ENCODE data around the gene SFXN5.
"Not testable (repeated sequence)": the region's sequence is repeated elsewhere in the genome, so short reads cannot be mapped to it uniquely, and the experiment has no call there.

SFXN5 gene, protein sequence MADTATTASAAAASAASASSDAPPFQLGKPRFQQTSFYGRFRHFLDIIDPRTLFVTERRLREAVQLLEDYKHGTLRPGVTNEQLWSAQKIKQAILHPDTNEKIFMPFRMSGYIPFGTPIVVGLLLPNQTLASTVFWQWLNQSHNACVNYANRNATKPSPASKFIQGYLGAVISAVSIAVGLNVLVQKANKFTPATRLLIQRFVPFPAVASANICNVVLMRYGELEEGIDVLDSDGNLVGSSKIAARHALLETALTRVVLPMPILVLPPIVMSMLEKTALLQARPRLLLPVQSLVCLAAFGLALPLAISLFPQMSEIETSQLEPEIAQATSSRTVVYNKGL

DNA sequence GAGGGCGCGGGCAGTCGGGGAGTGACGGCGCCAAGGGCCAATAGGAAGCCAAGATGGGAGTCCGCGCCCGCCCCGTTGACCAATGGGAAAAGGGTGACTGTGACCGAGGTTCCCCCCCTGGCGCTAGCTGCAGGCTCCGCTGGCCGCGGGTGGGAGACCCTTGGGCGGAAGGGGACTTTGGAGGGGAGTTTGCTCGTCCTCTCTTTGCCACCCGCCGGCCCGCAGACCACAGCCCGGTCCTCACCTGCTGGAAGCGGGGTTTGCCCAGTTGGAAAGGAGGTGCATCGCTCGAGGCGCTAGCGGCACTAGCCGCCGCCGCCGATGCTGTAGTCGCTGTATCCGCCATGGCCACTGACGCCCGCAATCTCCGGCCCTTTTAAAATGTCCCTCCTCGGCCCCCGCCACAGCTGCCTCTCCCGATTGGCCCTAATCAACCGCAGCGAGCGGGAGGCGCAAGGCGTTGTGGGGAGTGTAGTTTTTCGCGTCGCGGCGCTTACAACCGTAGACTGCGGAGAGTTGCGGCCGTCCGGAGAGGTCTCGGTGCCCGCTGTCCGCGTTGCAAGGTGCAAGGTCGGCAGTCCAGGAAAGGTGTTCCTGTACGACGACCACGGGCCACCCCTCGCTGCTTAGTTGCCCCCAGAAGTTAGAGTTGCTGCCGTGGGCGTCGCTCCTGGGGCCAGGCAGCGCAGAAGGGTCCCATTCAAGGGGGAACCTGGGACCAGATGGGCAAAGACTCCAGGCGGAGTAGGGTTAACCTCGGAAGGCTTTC is at the start of gene SFXN5:
Gene SFXN5, minus strand, starts transcription at position 353 of the 769 bp plus-strand sequence. Its CDS starts 7 bp downstream, at position 346.
- peak; percentile 81 for DNase-seq

DNA sequence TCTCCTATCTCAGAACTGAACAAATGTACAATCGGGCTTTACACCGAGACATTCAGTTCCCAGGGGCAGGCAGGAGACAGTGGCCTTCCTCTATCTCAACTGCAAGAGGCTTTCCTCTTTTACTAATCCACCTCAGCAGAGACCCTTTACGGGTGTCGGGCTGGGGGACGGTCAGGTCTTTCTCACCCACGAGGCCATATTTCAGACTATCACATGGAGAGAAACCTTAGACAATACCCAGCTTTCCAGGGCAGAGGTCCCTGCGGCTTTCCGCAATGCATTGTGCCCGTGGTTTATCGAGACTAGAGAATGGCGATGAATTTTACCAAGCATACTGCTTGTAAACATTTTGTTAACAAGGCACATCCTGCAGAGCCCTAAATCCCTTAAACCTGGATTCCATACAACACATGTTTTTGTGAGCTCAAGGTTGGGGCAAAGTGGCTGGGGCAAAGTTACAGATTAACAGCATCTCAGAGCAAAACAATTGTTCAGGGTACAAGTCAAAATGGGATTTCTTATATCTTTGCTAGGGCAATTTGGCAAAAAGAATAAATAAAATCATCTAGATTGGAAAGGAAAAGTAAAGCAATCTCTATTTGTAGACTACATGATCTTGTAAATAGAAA is 48.2 kb upstream of the SFXN5 start:
- not testable (repeated sequence) for DNase-seq

DNA sequence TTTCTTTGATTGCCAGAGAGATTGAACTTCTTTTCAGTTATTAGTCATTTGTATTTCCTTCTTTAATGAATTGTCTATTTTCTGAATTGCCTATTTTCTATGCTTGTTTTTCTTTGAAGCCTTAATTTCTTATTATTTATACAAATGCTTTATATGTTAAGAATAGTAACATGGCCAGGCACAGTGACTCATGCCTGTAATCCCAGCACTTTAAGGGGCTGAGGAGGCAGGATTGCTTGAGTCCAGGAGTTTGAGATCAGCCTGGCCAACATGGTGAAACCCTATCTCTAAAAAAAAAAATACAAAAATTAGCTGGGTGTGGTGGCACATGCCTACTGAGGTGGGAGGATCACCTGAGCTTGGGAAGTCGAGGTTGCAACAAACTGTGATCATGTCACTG is 45.9 kb upstream of the SFXN5 start:
- no peak for DNase-seq

DNA sequence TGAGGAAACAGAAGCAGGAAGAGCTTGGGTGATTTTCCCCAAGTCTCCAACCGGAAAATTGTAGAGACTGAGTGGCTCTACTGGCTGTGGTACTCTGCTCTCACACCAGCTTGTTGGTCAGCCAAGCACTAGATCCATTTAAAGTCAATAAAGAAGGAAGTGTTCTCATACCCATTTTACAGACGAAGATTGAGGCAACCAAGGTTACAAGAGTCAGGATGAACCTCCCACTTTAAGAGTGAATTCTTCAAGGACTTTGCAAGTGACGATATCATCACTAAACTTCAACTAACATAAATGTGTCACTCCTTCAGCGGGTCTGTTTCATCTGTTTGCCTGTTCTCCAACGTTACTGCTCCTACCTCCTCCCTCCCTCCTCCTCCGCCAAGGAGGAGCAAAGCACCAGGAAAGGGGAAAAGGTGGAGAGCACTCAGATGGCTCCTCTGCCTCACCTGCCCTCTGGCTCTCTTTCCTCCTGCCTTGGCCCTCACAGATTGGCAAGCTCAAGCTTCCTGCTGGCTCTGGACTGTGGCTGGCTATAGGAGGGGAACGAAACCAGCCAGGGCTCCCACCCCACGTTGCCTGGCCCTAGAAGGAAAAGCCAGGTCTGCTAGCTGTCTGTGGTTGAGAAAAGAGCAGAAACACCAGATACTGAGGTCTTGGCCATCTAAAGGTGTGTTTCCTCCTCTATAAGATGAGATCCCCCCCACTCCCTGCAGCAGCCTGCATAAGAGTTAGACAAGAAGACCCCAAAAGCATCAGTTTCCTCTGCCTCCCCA is 44.9 kb upstream of the SFXN5 start:
- no peak for DNase-seq

DNA sequence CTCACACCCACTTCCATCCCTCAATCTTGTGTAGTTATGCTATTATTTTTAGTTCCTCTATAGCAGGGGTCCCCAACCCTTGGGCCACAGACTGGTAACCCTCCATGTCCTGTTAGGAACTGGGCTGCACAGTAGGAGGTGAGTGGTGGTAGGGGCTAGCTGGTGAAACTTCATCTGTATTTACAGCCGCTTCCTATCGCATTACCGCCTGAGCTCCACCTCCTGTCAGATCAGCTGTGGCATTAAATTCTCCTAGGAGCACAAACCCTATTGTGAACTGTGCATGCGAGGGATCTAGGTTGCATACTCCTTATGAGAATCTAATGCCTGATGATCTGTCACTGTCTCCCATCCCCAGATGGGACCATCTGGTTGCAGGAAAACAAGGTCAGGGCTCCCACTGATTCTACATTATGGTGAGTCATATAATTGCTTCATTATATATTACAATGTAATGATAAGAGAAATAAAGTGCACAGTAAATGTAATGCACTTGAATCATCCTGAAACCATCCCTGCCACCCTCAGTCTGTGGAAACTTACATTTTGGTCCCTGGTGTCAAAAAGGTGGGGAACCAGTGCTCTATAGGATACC is 42.9 kb upstream of the SFXN5 start:
- no peak for DNase-seq

DNA sequence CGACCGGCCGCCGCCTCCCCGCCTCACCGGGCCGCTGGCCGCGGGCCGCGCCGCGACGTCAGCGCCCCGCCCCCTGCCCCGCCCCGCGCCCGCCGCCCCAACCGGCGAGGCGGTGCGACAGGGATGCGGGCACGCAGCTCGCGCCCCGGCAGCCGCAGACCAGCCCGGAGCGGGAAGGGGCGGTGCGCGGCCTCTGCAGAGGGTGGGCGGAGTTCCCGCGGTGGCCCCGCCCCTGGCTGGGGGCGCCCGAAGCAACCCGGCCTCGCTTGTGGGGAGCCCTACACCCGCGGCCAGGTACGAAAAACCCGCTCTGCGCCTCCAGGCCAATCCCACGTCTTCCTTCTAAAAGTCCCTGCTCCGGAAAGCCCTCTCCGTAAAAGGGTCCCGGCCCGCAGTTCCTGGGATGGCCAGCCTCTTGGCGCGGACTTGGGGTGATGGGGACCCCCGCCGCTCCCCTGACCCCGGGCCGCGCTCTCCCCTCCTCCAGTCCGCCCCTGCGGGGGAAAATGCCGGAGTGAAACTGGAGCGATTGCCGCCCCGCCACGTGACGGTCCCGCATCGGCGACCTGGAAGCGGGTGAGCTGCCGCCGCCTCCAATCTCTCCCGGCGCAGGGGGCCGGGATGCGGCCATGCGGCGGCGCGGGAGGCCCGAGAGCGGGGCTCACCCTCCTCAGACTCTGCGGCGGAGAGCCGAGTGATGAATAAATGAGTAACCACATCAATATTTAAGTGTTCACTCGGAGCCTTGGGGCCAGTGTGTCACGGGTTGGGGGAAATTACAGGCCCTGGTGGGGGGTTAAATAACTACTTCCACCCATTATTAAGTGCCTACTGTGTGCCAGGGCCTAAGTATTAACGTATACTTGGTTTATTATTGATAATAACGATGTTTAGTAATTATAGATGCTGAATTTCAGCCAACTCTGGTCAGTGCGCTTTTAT is 41.7 kb upstream of the SFXN5 start, which contains the start of gene RAB11FIP5:
Gene RAB11FIP5, minus strand, starts transcription at position 36 of the 942 bp plus-strand sequence. CDS start 171 bp downstream, outside the sequence.
- DNase-seq = no peak

DNA sequence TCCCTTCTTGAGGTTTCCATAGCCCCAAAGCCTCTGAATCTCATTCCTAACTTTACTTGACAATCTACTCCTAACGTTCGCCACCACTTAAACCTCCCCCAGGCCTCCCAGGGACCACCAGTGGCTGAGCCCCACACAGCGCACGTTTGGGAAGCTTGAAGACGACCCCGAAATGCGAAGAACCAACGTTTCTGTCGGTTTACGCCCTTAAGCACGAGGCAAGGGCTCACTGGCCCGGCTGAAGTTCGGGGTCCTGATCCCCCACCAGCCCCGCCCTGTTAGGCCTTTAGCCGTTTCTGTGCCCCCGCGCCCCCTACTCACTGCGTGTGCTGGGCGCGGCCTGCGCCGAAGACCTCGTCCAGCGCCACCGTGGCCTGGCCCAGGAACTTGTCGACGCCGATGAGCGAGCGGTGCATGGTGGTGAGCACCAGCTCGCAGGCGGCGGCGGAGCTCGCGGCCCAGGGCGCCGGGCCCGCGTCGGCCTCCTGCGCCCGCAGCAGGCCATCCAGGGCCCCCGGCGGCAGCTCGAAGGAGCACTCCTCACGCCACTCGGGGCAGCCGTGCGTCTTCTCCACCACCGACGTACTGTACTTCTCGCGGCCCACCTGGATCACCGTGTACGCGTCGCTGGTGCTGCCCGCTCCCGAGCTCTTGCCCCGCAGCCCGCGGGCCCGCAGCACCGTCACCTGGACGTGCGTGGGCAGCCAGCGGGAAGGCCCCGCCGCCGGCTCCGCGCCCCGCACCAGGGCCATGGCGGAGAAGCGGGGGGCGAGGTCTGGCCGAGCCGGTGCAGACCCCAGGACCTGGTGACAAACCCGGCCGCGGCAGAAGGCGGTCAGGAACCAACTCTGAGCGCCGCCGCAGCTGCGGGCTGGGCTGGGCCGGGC is 40.8 kb upstream of the SFXN5 start:
- DNase-seq = no peak

DNA sequence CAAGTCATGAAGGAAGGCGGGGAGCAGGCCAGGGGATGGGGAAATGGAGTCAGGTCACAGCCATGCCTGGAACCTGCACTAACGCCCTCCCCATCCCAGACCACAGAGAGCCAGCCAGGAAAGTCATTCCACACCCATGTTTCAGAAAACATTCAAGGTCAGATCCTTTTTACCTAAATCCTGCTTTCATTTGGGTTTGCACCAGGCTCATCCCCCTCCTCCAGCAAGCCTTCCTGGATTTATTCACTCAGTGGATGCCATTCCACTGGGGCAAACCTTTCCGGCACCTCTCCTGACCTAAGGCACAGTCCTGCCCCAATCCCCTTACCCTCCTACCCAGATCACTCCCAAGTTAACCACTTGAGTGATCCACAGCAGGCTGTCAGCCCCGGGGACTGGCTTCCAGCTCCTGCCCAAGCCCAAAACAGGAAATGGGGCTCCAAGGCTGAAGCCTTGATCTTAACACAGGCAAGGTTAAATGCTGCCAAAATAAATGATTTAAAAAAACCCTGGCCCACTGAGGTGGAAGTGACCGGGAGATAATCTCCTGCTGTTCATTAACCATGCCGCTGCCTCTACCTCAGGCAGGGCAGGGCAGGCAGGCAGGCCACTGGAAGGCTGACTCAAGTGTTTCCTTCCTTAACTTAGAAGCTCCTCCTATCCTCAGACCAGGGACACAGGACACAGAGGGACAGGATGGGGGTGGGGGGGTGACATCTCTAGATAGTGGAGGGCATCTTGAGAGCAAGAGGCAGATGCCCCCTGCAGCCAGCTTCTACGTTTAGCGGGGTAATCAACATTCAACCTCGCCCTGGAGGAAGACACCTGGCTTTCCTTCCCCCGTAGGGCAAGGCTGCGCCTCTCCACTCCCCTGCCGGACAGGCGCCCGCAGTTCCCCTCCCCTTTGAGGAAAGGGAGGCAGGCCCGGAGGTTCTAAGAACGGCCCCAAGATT is 39.8 kb upstream of the SFXN5 start:
- no peak for DNase-seq

DNA sequence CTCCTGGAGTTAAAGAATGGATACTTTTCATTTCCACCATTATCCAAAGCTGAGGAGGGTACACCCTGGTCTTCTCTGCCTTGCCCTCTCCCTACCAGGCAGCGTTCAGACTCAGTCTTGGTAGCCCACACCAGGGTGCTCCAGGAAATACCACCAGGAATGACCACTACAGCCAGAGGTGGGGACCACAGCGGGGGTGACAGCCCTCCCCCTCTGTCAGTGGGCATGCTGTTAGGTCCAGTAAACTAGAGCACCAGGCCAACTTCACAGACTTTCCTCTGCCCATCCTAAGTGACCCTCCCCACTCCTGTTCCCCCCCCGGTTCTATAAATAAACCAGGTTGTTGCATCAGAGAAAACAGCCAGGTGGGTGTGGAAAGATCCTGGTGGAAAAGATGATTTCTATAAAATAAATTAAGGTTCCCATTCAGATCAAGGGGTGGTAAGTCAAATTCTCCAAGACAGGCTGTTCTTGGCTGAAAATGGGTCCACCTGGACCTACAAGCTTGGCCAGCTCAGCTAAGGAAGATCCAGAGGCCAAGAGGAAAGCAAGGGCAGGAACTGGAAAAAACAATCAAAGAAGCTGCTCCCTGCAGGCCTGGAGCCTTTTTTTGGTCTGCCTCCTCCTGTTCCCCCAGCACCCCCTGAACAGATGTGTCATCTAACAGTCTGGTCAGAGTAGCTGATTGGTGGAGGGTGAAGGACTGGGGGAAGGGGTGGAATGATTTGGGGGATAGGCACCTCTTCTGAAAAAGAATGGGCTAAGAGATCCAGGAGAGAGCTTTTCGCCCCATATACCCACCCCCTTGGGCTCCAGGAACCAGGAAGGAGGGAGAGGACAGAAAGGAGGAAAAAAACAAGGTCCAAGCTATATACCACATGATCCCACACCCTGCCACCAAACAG is 38.9 kb upstream of the SFXN5 start:
- DNase-seq = no peak

DNA sequence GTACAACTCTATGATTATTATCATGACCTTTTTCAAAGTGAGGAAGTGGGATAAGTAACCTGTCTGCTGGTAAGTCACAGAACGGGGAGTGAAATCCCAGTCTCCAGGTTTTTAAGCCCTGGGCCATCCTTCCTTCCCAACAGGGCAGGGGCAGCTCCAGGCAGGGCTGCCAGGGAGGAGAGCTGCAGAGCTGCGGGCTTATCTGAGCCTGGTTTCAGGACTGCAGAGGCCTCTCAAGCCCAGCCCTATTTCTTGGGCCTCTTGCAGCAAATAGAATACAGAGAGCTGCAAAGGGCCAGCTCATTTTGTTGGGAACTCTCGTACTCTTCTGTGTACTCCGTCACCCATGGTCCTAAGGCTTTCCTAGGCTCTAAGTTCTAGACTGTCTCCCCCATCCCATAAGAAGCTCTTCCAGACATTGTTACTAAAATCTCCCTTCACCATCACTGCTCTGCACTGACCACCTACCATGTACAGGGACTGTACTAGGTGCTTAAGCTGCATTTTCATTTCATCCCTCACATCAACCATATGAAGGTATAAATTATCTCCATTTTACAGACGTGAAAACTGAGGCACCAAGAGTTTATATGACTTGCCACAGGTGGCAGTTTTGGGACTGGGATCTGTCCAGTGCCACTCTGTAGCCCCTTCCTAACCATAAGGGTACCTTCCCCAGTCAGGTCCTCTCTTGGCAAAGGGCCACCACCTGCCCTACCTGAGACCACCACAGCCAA is 38.1 kb upstream of the SFXN5 start:
- no peak for DNase-seq

DNA sequence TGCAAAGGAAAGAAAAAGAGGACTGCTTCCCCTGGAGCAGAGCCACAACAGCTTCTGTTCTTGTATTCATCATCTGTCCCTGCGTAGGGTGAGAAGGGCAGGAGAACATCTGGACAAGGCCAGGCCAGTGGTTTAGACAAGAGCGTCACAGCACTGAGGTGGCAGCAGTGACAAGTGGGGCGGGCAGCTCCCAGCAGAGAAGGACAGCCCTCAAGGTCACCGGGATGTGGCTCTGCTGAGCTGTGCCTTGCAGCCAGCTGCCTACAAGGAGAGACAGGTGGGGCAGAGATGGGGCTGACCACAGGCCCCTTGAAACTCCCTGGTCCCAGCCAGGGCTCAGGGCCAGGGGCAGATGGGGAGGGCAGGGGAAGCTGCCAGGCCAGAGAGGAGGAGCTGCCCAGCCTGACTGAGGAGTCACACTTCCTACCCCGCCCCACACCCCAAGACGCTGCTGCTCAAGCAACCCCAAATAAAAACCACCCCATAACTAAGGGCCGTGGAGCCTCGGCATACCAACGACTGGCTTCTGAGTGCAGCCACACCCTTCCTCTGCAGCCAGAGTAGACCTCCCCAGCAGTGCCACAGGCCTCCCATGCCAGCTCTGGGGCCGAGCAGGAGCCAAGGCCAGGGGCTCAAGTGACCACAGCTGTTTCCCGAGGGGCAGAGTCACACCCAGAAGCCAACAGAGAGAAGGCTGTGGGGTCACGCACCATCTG is 35.9 kb upstream of the SFXN5 start:
- no peak for DNase-seq

DNA sequence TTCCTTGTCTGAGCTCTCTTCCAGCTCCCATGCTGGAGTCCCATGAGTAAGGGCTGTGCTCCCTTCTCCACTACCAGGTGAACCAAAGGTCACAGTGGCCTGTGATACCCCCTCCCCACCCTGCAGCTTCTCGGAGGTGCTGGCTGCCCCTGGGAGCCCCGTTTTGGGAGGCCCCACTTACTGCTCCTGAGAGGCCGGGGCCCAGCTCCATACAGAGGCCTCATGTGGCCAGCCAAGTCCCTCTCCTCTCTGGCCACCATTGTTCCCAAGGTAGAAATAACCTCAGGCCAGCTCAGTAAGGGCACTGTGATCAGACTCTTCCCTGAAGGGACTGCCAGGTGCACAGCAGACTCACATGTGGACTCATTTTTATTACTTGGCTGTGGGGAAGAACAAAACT is 35.3 kb upstream of the SFXN5 start:
- no peak for DNase-seq

DNA sequence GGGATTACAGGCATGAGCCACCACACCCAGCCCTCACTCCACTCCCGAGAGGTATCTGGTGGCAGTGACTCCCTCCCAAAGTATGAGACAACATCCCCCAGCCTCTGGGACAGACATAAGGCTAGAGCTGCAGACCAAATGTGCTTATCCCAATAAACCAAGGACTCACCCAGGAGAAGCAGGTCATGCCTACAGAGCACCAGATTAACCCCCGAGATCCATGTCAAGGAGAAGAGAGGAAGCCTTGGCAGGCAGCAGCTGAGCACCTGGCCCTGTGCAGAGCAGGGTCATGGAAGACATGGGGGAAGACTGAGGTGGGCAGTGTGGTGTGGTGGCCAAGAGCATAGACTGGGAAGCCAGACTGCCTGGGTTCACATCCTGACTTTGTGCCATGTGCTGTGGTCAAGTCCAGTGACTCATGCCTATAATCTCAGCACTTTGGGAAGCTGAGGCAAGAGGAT is 34.0 kb upstream of the SFXN5 start:
- no peak for DNase-seq

DNA sequence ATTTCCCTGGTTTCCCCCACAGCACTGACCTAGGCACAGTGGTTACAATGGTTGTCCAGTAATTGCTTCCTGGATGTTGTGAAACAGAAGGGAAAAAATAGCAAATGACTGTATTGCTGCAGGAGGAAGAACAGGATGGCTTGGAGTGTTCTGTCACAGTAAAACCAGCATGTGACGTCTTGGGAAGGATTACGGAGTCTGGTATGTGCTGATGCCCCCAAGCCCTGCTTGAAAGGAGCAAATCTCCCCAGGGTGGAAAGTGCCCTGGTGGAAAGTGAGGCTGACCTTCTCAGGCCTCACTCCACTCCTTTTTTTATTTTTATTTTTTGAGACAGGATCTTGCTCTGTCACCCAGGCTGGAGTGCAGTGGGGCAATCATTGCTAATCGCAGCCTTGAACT is 33.4 kb upstream of the SFXN5 start:
- DNase-seq = no peak

DNA sequence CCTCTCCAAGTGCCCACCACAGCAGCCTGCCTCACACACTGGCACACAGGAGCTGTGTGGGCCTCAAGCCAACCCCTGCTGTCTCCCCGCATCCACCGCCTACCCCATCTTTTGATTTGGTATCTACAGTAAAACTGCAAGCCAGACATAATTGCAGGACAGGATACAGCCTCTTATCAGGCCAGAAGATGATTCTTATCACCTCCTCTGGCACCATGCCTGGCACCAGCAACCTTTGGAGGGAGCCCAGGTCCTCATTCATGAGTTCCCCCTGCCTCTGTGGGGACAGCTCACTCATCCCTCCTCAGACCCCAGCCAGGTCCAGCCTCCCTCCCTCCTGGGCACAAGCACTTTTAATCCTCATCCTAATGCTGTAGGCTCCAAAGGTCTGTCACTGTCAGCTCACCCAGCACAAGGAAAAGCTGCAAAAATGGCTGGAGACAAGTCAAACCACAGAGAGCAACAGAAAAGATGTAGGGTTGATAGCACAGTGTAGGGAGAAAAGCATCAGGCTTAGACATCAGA is 31.6 kb upstream of the SFXN5 start:
- peak; percentile 19 for DNase-seq

DNA sequence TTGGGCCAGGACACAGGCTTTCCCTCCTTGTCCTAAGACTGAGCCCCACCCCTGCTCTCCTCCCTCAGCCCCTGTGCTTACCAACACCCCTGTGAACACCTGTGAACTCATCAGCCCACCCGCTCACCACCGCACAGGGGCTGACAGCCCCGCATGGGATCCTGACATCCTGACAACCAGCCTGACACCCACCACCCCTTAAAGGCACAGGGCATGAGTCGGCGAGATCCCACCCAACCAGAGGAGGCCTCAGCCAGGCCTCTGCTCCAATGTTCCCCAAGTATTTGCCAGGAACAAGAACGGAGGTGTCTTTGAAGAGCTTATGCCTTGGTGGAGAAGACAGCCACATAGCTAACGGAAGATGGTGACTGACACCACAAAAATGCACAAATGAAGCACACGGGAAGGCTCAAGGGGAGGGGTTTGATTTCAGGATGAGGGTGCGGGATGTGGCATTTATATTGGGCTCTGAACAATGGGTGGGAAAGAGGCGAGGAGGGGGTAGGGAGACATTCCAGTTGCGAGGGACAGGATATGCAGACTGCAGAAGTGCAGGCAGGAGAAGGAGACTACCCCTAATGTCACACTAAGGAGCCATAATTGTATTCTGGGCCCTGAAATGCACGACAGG is 30.2 kb upstream of the SFXN5 start:
- no peak for DNase-seq
